Nephron (organoid): ENCODE measurements around the gene COL10A1.

ENCODE experiments used
- H3K27ac Mint-ChIP-seq, 3 experiments: 2 replicates each; pipeline ENCODE4 v1.8.0; 2020; ENCODE audit warnings: mixed read lengths in 3 of 3, mild to moderate bottlenecking in 2 of 3, moderate library complexity in 1 of 3
- H3K27me3 Mint-ChIP-seq: 2 replicates; pipeline ENCODE4 v1.8.0; 2021; ENCODE audit warnings: low read depth, mild to moderate bottlenecking, moderate library complexity, mixed read lengths
- H3K36me3 Mint-ChIP-seq: 2 replicates; pipeline ENCODE4 v1.8.0; 2020; ENCODE audit warnings: low read depth, mixed read lengths
- H3K4me1 Mint-ChIP-seq: 2 replicates; pipeline ENCODE4 v1.8.0; 2020; ENCODE audit warnings: mixed read lengths
- H3K4me3 Mint-ChIP-seq, 3 experiments: 2 replicates each; pipeline ENCODE4 v1.8.0; 2020; ENCODE audit warnings: mild to moderate bottlenecking in 3 of 3, mixed read lengths in 3 of 3, moderate library complexity in 2 of 3
- H3K9me3 Mint-ChIP-seq: 2 replicates; pipeline ENCODE4 v1.8.0; 2020; ENCODE audit warnings: mixed read lengths
- CTCF ChIP-seq, 3 experiments: fragments of 200-600 bp; sonication (generic); IDR thresholded peaks; one replicate each; pipeline ENCODE4 v1.5.0; 2021; ENCODE audit warnings: antibody characterized with exemption in 3 of 3; ENCODE audit not compliant: unreplicated experiment in 3 of 3

Gene COL10A1

GRCh38 chr6:116139917-116140316 is 14.0 kb upstream of the COL10A1 start:
- H3K36me3 Mint-ChIP-seq = no peaks in the 10 kb centered on the region
- H3K27ac Mint-ChIP-seq = no peak overlapping the region
- H3K4me1 Mint-ChIP-seq = peaks cover 5% of the 10 kb centered on the region
- H3K27me3 Mint-ChIP-seq = no peaks in the 10 kb centered on the region
- no peaks in the 10 kb centered on the region for H3K9me3 Mint-ChIP-seq
- TF ChIP-seq CTCF (IDR thresholded peaks at IDR 0.05; ENCODE audit: unreplicated experiment in 3 of 3) = no peak
- no peak overlapping the region for H3K4me3 Mint-ChIP-seq

- no peaks in the 10 kb centered on the region for H3K36me3 Mint-ChIP-seq
These were observed 11.0 kb upstream of the COL10A1 start for GRCh38 chr6:116136933-116137340.

GRCh38 chr6:116136373-116136772 is 10.4 kb upstream of the COL10A1 start:
- Mint-ChIP-seq H3K4me3 (no peak overlapping the region), H3K4me1 (no peaks in the 10 kb centered on the region), H3K27ac (no peak overlapping the region), H3K9me3 (no peaks in the 10 kb centered on the region), H3K27me3 (no peaks in the 10 kb centered on the region), H3K36me3 (no peaks in the 10 kb centered on the region)
- no peak for TF ChIP-seq CTCF (IDR thresholded peaks at IDR 0.05; ENCODE audit: unreplicated experiment in 3 of 3)

More at GRCh38 chr6:116136933-116137340, 11.0 kb upstream of the COL10A1 start:
- H3K27me3 Mint-ChIP-seq = no peaks in the 10 kb centered on the region
- no peaks in the 10 kb centered on the region for H3K9me3 Mint-ChIP-seq
- no peak overlapping the region for H3K4me3 Mint-ChIP-seq
- H3K4me1 Mint-ChIP-seq = no peaks in the 10 kb centered on the region
- TF ChIP-seq CTCF (IDR thresholded peaks at IDR 0.05; ENCODE audit: unreplicated experiment in 3 of 3) = no peak
- no peak overlapping the region for H3K27ac Mint-ChIP-seq

- no peaks in the 10 kb centered on the region for H3K9me3 Mint-ChIP-seq
- no peak overlapping the region for H3K27ac Mint-ChIP-seq
- no peaks in the 10 kb centered on the region for H3K4me1 Mint-ChIP-seq
- TF ChIP-seq CTCF (IDR thresholded peaks at IDR 0.05; ENCODE audit: unreplicated experiment in 3 of 3) = no peak
- H3K4me3 Mint-ChIP-seq = no peak overlapping the region
- H3K27me3 Mint-ChIP-seq = no peaks in the 10 kb centered on the region
- H3K36me3 Mint-ChIP-seq = no peaks in the 10 kb centered on the region
These were observed 7.5 kb upstream of the COL10A1 start for GRCh38 chr6:116133453-116133852.

- H3K4me1 Mint-ChIP-seq = no peaks in the 10 kb centered on the region
- H3K36me3 Mint-ChIP-seq = no peaks in the 10 kb centered on the region
These were observed 2.0 kb upstream of the COL10A1 start for GRCh38 chr6:116127771-116128493.

More at GRCh38 chr6:116127771-116128493, 2.0 kb upstream of the COL10A1 start:
- H3K9me3 Mint-ChIP-seq = no peaks in the 10 kb centered on the region
- H3K27me3 Mint-ChIP-seq = no peaks in the 10 kb centered on the region
- no peak for TF ChIP-seq CTCF (IDR thresholded peaks at IDR 0.05; ENCODE audit: unreplicated experiment in 3 of 3)
- no peak overlapping the region for H3K27ac Mint-ChIP-seq
- H3K4me3 Mint-ChIP-seq = no peak overlapping the region
